Measurements from ENCODE around the gene CDCA7L.

- TF ChIP-seq CTCF (IDR thresholded peaks at IDR 0.05 in 4 of 5, conservative IDR thresholded peaks at IDR 0.05 in 1 of 5) (no peak), POLR2A (IDR thresholded peaks at IDR 0.05) (no peak)
These were observed 77.7 kb downstream of the CDCA7L start for GRCh38 chr7:21867816-21868575.

Data from gastrocnemius medialis (tissue), 4 donors.